GM12878 (cell line): ENCODE measurements around the gene SPRYD3. TPM values are rescaled to one million over a fixed set of nuclear protein-coding genes. Genes with fewer than 3 reads are reported as not detected.

Experiments used
- ATAC-seq: fragments of 200-7000 bp; cut with Tn5 transposase; 3 replicates; pipeline ENCODE4 v1.9.1; 2020; ENCODE audit warnings: mild to moderate bottlenecking, moderate library complexity
- BruUV-seq: library from RNA; stranded (reverse); fragments of 400-500 nt; replicated peaks from 2 replicates; lab custom pipeline; 2021; lab: Mats Ljungman, UMichigan
- CTCF ChIA-PET: fragments of 300-600 bp; sonication (Branson Sonifier 250); formaldehyde crosslinking; extraction: SDS; loops from one replicate; lab custom pipeline; 2021; ENCODE audit warnings: inconsistent platforms; lab: Yijun Ruan, JAX
- POLR2A ChIA-PET: fragments of 350-600 bp; formaldehyde crosslinking; extraction: SDS; loops from one replicate; lab custom pipeline; 2021; ENCODE audit warnings: inconsistent platforms; lab: Charles Lee
- RAD21 ChIA-PET: fragments of 300-600 bp; sonication (Branson Sonifier 250); formaldehyde crosslinking; loops from one replicate; lab custom pipeline; 2023; ENCODE audit warnings: antibody characterized with exemption; ENCODE audit not compliant: unreplicated experiment; lab: Charles Lee
- SMC1A ChIA-PET: fragments of 300-600 bp; sonication (Branson Sonifier 250); formaldehyde crosslinking; loops from one replicate; lab custom pipeline; 2023; ENCODE audit not compliant: unreplicated experiment, uncharacterized antibody; lab: Charles Lee
- DNase-seq: peaks from one replicate; pipeline ENCODE4 v3.0.0-alpha.2; 2011; ENCODE audit warnings: low read depth, low spot score
- FAIRE-seq: peaks from 3 replicates; lab custom pipeline; 2011; peaks lifted over from hg19 to GRCh38; lab: Jason Lieb, UNC
- H2AFZ ChIP-seq: 2 replicates; pipeline ENCODE4 v1.6.0; 2011; ENCODE audit warnings: low read depth, low read length, control low read depth; ENCODE audit not compliant: control insufficient read depth
- H3K27ac ChIP-seq: 2 replicates; pipeline ENCODE4 v1.5.1; 2011; ENCODE audit warnings: control low read depth; ENCODE audit not compliant: control insufficient read depth, insufficient read depth
- H3K27me3 ChIP-seq, 2 experiments: replicated peaks in 1 of 2; 2 replicates each; pipeline versions ENCODE4 v1.6.0 to v1.6.1; 2011; ENCODE audit warnings: low read length in 1 of 2; ENCODE audit not compliant: control insufficient read depth in 2 of 2, insufficient read depth in 2 of 2
- H3K36me3 ChIP-seq, 2 experiments: 2 replicates each; pipeline ENCODE4 v1.5.1; 2011; ENCODE audit warnings: low read length in 1 of 2; ENCODE audit not compliant: control insufficient read depth in 2 of 2, insufficient read depth in 2 of 2
- H3K4me1 ChIP-seq: 2 replicates; pipeline ENCODE4 v1.6.1; 2011; ENCODE audit warnings: mild to moderate bottlenecking, low read length, moderate library complexity, mixed read lengths; ENCODE audit not compliant: control insufficient read depth, insufficient read depth
- H3K4me2 ChIP-seq: 2 replicates; pipeline ENCODE4 v1.6.0; 2011; ENCODE audit warnings: control low read depth; ENCODE audit not compliant: control insufficient read depth, insufficient read depth
- H3K4me3 ChIP-seq: fragments of 200-600 bp; sonication (generic); 2 replicates; pipeline ENCODE4 v1.5.1; 2016
- H3K79me2 ChIP-seq: 2 replicates; pipeline ENCODE4 v1.6.0; 2011; ENCODE audit warnings: low read length; ENCODE audit not compliant: control insufficient read depth, insufficient read depth
- H3K9ac ChIP-seq: 2 replicates; pipeline ENCODE4 v1.8.0; 2011; ENCODE audit warnings: low read length, control low read depth, mixed read lengths; ENCODE audit not compliant: control insufficient read depth, insufficient read depth
- H3K9me3 ChIP-seq: replicated peaks from 3 replicates; pipeline ENCODE4 v1.5.1; 2011; ENCODE audit warnings: mild to moderate bottlenecking, low read length; ENCODE audit not compliant: control insufficient read depth, insufficient read depth
- H4K20me1 ChIP-seq: 2 replicates; pipeline ENCODE4 v1.6.0; 2011; ENCODE audit not compliant: control insufficient read depth, insufficient read depth
- EP300 ChIP-seq, 2 experiments: fragments of 150-350 bp in 1 of 2; IDR thresholded peaks; 2 replicates each; pipeline ENCODE4 v1.6.1; 2011 to 2012; ENCODE audit warnings: low read depth in 2 of 2, low read length in 2 of 2, borderline replicate concordance in 1 of 2, improper control_type of control experiment in 1 of 2, inconsistent platforms in 1 of 2; ENCODE audit not compliant: control insufficient read depth in 1 of 2
- MTA3 ChIP-seq: IDR thresholded peaks from 2 replicates; pipeline ENCODE4 v1.6.1; 2012; ENCODE audit warnings: low read length, inconsistent platforms, borderline replicate concordance
- SUPT20H ChIP-seq: IDR thresholded peaks from 2 replicates; pipeline ENCODE4 v1.6.1; 2011; ENCODE audit warnings: low read depth, mild to moderate bottlenecking, low read length, moderate library complexity, borderline replicate concordance; ENCODE audit not compliant: control insufficient read depth
- WRNIP1 ChIP-seq: IDR thresholded peaks from 2 replicates; pipeline ENCODE4 v1.6.1; 2011; ENCODE audit warnings: low read depth, low read length, improper control_type of control experiment, borderline replicate concordance
- ZBED1 ChIP-seq: IDR thresholded peaks from 2 replicates; pipeline ENCODE4 v1.6.1; 2016; ENCODE audit warnings: borderline replicate concordance
- ZSCAN29 ChIP-seq: fragments of 450-650 bp; IDR thresholded peaks from 2 replicates; pipeline ENCODE4 v1.6.1; 2017; ENCODE audit warnings: mild to moderate bottlenecking, moderate library complexity
- WGBS: methylation state at CpG from one replicate; pipeline ENCODE4 v1.1.6; 2016; ENCODE audit warnings: low lambda C conversion rate; ENCODE audit not compliant: insufficient replicate concordance, insufficient coverage; ENCODE audit errors: missing lambda C conversion rate; 5-methylcytosine and 5-hydroxymethylcytosine counted together
- in situ Hi-C: fragments of 300-500 bp; cut with MboI; formaldehyde crosslinking; loops from 9 replicates; pipeline ENCODE4 v1.14.3; 2018; ENCODE audit warnings: mixed read lengths
- intact Hi-C: fragments of 100-400 bp; cut with micrococcal nuclease; formaldehyde crosslinking; loops from one replicate; pipeline ENCODE4 v1.14.2; 2022; ENCODE audit not compliant: unreplicated experiment
- polyA plus RNA-seq, 11 experiments: library from polyadenylated mRNA; depleted of rRNA in 4 of 11; unstranded in 6 of 11; stranded (reverse) in 5 of 11; fragments of >200 nt; fragmentation: Nextera tagmentation in 4 of 11; fragmentation: Illumina TruSeq in 1 of 11; extraction: Ambion mirVana in 4 of 11; extraction: Trizol in 1 of 11; gene quantifications; 1 replicate in 1 of 11; 2 replicates in 10 of 11; pipeline versions ENCODE4 v1.2.1 to v1.2.3, GENCODE V29; 2011 to 2016; ENCODE audit warnings: inconsistent platforms in 2 of 11, missing spikeins in 2 of 11, low read depth in 1 of 11
- total RNA-seq, 4 experiments: library from RNA; depleted of rRNA in 3 of 4; stranded (reverse); fragments of >200 nt in 3 of 4; fragmentation: Illumina TruSeq in 1 of 4; extraction: Trizol in 1 of 4; gene quantifications; 2 replicates each; pipeline versions ENCODE4 v1.2.1 to v1.2.3, GENCODE V29; 2013 to 2021
- TF ChIP-seq, protein P1 (sequence below): fragments of 450-650 bp; IDR thresholded peaks from 2 replicates; pipeline ENCODE4 v1.6.1; 2017; ENCODE audit warnings: antibody characterized with exemption, mild to moderate bottlenecking, moderate library complexity
- TF ChIP-seq, protein P2 (sequence below): IDR thresholded peaks from 2 replicates; pipeline ENCODE4 v1.6.1; 2012; ENCODE audit warnings: low read length, inconsistent platforms
- TF ChIP-seq, protein P3 (sequence below): IDR thresholded peaks from 2 replicates; pipeline ENCODE4 v1.6.1; 2012; ENCODE audit warnings: low read depth, low read length, improper control_type of control experiment
- TF ChIP-seq, protein P4 (sequence below): IDR thresholded peaks from 2 replicates; pipeline ENCODE4 v1.6.1; 2012; ENCODE audit warnings: improper control_type of control experiment, low read depth, low read length; ENCODE audit not compliant: insufficient replicate concordance
- TF ChIP-seq, protein P5 (sequence below): IDR thresholded peaks from 2 replicates; pipeline ENCODE4 v1.6.1; 2011; ENCODE audit warnings: low read depth, low read length, improper control_type of control experiment, borderline replicate concordance
- TF ChIP-seq, protein P6 (sequence below): IDR thresholded peaks from 2 replicates; pipeline ENCODE4 v1.6.1; 2011; ENCODE audit warnings: low read depth, mild to moderate bottlenecking, low read length, moderate library complexity, borderline replicate concordance; ENCODE audit errors: extremely low read depth

Gene SPRYD3
- total and polyA plus RNA-seq, 10 of the 15 experiments (the other 5 are each of a cell fraction or from before 2014, with no cell fraction given) = 2.3 to 26.4 (median 20.2) TPM

DNA sequence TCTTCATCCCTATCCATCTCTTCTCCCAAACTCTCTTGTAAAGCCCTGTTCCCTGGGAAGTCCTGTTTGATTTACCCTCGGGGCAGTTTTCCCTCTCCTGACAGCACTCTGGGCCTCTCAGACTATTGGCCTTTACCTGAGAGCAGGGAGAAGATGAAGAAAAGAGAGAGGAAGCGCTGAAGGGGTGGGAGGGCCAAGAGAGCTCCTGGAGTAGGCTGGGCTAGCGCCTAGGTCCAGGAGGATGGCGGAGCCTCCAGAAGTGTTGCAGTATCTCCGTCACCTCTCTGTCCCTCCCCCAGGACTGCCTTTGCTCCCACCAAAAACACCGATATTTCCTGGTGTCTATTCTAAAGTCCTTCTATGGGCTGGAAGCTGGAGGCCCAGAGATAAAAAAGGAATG lies 12.6 kb upstream of the SPRYD3 start:
- Histone ChIP-seq H3K9ac (no peak overlapping the region), H3K9me3 (no peaks in the 10 kb centered on the region), H3K79me2 (no peaks in the 10 kb centered on the region), H4K20me1 (no peaks in the 10 kb centered on the region), H3K27me3 (peaks cover 0 to 2% of the 10 kb centered on the region in 2 experiments; a peak in 2 of 4 replicates), H2AFZ (no peak overlapping the region), H3K4me2 (no peak overlapping the region), H3K27ac (no peak overlapping the region), H3K36me3 (no peaks in the 10 kb centered on the region), H3K4me1 (no peaks in the 10 kb centered on the region), H3K4me3 (no peak overlapping the region)
- ChIA-PET SMC1A (interaction anchor here (1.3 kb wide), 1 partner anchor 19 kb away, joined by 3 read pairs; no protein-coding TSS in a partner anchor), CTCF (interaction anchor here (2.0 to 3.0 kb wide), 2 partner anchors 8 to 26 kb away, joined by 12 to 17 read pairs; no protein-coding TSS in a partner anchor), POLR2A (no interaction called here), RAD21 (no interaction called here)
- ATAC-seq (no peak), DNase-seq (no peak), FAIRE-seq (no peak)
- BruUV-seq = no TSS peak
- intact Hi-C loops = no loop called here
- TF ChIP-seq, protein P1, sequence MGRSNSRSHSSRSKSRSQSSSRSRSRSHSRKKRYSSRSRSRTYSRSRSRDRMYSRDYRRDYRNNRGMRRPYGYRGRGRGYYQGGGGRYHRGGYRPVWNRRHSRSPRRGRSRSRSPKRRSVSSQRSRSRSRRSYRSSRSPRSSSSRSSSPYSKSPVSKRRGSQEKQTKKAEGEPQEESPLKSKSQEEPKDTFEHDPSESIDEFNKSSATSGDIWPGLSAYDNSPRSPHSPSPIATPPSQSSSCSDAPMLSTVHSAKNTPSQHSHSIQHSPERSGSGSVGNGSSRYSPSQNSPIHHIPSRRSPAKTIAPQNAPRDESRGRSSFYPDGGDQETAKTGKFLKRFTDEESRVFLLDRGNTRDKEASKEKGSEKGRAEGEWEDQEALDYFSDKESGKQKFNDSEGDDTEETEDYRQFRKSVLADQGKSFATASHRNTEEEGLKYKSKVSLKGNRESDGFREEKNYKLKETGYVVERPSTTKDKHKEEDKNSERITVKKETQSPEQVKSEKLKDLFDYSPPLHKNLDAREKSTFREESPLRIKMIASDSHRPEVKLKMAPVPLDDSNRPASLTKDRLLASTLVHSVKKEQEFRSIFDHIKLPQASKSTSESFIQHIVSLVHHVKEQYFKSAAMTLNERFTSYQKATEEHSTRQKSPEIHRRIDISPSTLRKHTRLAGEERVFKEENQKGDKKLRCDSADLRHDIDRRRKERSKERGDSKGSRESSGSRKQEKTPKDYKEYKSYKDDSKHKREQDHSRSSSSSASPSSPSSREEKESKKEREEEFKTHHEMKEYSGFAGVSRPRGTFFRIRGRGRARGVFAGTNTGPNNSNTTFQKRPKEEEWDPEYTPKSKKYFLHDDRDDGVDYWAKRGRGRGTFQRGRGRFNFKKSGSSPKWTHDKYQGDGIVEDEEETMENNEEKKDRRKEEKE = no peak
- TF ChIP-seq, protein P2, sequence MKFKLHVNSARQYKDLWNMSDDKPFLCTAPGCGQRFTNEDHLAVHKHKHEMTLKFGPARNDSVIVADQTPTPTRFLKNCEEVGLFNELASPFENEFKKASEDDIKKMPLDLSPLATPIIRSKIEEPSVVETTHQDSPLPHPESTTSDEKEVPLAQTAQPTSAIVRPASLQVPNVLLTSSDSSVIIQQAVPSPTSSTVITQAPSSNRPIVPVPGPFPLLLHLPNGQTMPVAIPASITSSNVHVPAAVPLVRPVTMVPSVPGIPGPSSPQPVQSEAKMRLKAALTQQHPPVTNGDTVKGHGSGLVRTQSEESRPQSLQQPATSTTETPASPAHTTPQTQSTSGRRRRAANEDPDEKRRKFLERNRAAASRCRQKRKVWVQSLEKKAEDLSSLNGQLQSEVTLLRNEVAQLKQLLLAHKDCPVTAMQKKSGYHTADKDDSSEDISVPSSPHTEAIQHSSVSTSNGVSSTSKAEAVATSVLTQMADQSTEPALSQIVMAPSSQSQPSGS = no peak
- TF ChIP-seq, protein P3, sequence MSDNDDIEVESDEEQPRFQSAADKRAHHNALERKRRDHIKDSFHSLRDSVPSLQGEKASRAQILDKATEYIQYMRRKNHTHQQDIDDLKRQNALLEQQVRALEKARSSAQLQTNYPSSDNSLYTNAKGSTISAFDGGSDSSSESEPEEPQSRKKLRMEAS = no peak
- TF ChIP-seq, protein P4, sequence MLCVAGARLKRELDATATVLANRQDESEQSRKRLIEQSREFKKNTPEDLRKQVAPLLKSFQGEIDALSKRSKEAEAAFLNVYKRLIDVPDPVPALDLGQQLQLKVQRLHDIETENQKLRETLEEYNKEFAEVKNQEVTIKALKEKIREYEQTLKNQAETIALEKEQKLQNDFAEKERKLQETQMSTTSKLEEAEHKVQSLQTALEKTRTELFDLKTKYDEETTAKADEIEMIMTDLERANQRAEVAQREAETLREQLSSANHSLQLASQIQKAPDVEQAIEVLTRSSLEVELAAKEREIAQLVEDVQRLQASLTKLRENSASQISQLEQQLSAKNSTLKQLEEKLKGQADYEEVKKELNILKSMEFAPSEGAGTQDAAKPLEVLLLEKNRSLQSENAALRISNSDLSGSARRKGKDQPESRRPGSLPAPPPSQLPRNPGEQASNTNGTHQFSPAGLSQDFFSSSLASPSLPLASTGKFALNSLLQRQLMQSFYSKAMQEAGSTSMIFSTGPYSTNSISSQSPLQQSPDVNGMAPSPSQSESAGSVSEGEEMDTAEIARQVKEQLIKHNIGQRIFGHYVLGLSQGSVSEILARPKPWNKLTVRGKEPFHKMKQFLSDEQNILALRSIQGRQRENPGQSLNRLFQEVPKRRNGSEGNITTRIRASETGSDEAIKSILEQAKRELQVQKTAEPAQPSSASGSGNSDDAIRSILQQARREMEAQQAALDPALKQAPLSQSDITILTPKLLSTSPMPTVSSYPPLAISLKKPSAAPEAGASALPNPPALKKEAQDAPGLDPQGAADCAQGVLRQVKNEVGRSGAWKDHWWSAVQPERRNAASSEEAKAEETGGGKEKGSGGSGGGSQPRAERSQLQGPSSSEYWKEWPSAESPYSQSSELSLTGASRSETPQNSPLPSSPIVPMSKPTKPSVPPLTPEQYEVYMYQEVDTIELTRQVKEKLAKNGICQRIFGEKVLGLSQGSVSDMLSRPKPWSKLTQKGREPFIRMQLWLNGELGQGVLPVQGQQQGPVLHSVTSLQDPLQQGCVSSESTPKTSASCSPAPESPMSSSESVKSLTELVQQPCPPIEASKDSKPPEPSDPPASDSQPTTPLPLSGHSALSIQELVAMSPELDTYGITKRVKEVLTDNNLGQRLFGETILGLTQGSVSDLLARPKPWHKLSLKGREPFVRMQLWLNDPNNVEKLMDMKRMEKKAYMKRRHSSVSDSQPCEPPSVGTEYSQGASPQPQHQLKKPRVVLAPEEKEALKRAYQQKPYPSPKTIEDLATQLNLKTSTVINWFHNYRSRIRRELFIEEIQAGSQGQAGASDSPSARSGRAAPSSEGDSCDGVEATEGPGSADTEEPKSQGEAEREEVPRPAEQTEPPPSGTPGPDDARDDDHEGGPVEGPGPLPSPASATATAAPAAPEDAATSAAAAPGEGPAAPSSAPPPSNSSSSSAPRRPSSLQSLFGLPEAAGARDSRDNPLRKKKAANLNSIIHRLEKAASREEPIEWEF = no peak
- TF ChIP-seq EP300 (IDR thresholded peaks at IDR 0.05; ENCODE audit: borderline replicate concordance in 1 of 2, control insufficient read depth in 1 of 2, low read depth in 2 of 2, low read length in 2 of 2) (no peak), MTA3 (no peak), SUPT20H (no peak), ZSCAN29 (no peak), ZBED1 (no peak), WRNIP1 (no peak)
- TF ChIP-seq, protein P5, sequence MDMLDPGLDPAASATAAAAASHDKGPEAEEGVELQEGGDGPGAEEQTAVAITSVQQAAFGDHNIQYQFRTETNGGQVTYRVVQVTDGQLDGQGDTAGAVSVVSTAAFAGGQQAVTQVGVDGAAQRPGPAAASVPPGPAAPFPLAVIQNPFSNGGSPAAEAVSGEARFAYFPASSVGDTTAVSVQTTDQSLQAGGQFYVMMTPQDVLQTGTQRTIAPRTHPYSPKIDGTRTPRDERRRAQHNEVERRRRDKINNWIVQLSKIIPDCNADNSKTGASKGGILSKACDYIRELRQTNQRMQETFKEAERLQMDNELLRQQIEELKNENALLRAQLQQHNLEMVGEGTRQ = no peak
- TF ChIP-seq, protein P6, sequence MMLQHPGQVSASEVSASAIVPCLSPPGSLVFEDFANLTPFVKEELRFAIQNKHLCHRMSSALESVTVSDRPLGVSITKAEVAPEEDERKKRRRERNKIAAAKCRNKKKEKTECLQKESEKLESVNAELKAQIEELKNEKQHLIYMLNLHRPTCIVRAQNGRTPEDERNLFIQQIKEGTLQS = no peak
- in situ Hi-C loops = no loop called here
- 40% methylated on average over 6 of the region's 6 CpGs for WGBS
